Dendritic cell treated with granulocyte-macrophage colony-stimulating factor and Interleukin-4, amounts not matched to agents 40 ng/mL and 50 ng/mL, for 4 days (primary cell): ENCODE results near the gene CYP4F8.

Experiments used
- H3K27ac Mint-ChIP-seq: one replicate; pipeline ENCODE4 v1.8.0; 2022; ENCODE audit warnings: mild to moderate bottlenecking, mixed read lengths
- H3K27me3 Mint-ChIP-seq: one replicate; pipeline ENCODE4 v1.8.0; 2022; ENCODE audit warnings: mild to moderate bottlenecking, mixed read lengths
- H3K36me3 Mint-ChIP-seq: one replicate; pipeline ENCODE4 v1.8.0; 2022; ENCODE audit warnings: low read depth, mixed read lengths
- H3K4me1 Mint-ChIP-seq: one replicate; pipeline ENCODE4 v1.8.0; 2022; ENCODE audit warnings: low read depth, mixed read lengths
- H3K4me3 Mint-ChIP-seq: one replicate; pipeline ENCODE4 v1.8.0; 2022; ENCODE audit warnings: mild to moderate bottlenecking, moderate library complexity, mixed read lengths
- H3K9me3 Mint-ChIP-seq: one replicate; pipeline ENCODE4 v1.8.0; 2022; ENCODE audit warnings: mixed read lengths
- intact Hi-C: fragments of 100-400 bp; cut with micrococcal nuclease; formaldehyde crosslinking; loops from one replicate; pipeline ENCODE4 v1.15.0; 2022

CYP4F8 gene

DNA sequence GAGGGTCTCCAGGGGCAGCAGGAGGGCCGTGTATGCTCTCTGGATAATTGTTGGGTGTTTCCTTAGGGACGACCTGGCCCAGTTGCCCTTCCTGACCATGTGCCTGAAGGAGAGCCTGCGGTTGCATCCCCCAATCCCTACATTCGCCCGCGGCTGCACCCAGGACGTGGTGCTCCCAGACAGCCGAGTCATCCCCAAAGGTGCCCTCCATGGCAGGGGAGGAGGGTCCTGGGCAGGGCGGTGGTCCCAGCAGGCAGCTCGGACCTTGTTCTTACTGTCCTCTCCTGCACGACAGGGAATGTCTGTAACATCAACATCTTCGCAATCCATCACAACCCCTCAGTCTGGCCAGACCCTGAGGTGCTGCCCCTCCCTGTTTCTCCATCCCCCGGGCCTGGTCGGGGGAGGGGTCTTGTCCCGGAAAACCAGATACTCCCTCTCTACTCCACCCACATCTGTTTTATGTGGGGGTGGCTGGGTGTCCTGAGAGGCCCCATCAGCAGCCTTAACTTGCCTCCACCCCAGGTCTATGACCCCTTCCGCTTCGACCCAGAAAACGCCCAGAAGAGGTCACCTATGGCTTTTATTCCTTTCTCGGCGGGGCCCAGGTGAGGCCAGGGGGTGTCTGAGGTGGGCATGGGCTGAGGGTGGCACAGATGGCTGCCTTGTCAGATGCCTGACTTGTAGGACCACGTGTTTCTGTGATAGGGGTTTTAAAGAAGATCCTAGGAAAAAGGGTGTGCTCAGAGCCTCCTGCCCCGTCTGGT, 13.4 kb downstream of the CYP4F8 start:
- Mint-ChIP-seq H3K36me3 (no peaks in the 10 kb centered on the region), H3K4me3 (no peak overlapping the region), H3K4me1 (peaks cover 7% of the 10 kb centered on the region), H3K9me3 (no peaks in the 10 kb centered on the region), H3K27me3 (peaks cover 18% of the 10 kb centered on the region), H3K27ac (no peak overlapping the region)
- intact Hi-C loops = loop anchor here (5.0 to 10.0 kb wide), 2 partner anchors 126 to 414 kb away; no protein-coding TSS in a partner anchor

DNA sequence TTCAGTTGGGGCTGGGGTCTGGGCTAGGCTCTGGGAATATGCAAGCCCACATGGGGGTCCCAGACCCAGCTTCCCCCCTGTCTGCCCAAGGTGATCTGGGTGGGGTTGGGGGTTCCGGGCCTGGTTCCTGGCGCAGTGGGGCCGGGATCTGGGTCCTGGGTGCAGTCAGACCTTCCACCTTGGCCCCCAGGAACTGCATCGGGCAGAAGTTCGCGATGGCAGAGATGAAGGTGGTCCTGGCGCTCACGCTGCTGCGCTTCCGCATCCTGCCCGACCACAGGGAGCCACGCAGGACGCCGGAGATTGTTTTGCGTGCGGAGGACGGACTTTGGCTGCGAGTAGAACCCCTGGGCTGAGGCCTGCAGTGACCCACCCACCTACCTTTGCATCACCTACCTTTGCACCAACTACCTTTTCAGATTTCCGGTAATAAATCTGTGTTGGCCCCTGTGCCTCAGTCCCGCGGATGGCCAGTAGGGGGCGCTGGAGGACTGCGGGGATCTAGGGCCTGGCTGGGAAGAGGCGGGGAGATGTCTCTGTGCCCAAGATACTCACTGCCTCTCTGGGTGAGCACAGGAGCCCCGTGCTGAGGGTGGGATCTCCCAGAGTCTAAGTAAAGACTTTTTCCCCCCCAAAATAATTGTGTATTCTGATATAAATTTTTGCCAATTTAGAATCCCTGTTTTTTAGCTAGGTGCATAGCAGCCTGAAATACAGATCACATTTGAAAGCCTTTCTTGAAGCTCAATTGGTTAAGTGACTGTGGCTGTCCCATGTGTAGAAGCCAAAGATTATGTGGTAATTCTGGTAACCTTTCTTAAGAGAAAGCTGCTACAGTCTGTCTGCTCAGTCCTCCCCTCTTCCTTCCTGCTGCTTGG, 14.2 kb downstream of the CYP4F8 start:
- H3K27ac Mint-ChIP-seq = no peak overlapping the region
- no peaks in the 10 kb centered on the region for H3K36me3 Mint-ChIP-seq
- intact Hi-C loops = loop anchor here (5.0 to 10.0 kb wide), 2 partner anchors 126 to 413 kb away; no protein-coding TSS in a partner anchor

DNA sequence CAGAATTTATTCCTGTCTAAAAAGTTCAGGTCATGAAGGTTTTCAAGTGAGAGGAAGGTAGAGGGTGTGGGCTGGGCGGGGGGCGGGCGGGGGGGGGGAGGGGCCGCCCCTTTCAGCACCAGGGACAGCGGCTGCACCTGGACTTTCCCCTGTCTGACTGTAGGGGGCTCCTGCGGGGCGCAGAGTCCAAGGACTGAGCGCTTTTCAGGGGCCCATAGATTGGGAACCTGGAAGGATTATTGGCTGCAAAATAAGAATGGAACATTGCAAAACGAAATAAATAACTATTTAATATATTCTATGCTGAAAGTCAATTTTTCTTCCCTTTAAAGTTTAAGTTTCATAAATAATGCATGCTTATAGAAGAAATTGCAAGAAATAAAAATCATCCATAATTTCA, 16.8 kb downstream of the CYP4F8 start:
- Mint-ChIP-seq H3K27ac (no peak overlapping the region), H3K36me3 (no peaks in the 10 kb centered on the region), H3K4me1 (peaks cover 33% of the 10 kb centered on the region), H3K4me3 (no peak overlapping the region), H3K27me3 (peaks cover 12% of the 10 kb centered on the region), H3K9me3 (no peaks in the 10 kb centered on the region)
- intact Hi-C loops = loop anchor here (2.0 to 5.0 kb wide), 2 partner anchors 237 to 550 kb away; no protein-coding TSS in a partner anchor

More for the DNA sequence above, 14.2 kb downstream of the CYP4F8 start:
- peaks cover 14% of the 10 kb centered on the region for H3K27me3 Mint-ChIP-seq
- H3K4me1 Mint-ChIP-seq = peaks cover 10% of the 10 kb centered on the region
- no peaks in the 10 kb centered on the region for H3K9me3 Mint-ChIP-seq
- H3K4me3 Mint-ChIP-seq = no peak overlapping the region

DNA sequence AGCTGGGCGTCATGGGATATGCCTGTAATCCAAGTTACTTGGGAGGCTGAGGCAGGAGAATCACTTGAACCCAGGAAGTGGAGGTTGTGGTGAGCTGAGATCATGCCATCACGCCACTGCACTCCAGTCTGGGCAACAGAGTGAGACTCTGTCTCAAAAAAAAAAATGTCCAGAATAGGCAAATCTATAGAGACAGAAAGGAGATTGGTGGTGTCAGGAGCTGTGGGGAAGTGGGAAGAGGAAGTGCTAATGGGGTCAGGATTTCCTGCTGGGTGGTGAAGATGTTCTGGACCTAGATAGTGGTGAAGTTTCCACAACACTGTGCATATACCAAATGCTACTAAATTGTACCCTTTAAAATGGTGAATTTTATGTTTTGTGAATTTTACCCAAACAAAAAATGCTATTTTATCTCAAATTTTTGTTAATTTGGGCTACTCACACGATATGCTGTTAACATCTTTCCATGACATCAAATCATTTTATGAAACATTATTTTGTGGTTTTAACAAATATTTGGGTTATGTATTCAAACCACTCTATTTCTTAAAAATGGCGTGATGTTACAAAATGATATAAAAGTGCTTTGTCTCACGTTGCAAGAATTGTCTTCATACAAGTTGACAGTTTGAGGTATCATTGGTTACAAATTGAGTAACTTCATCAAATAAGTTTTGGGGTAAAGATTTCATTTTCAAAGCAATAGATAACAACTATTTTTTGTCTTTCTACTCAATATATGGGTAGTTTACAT, 18.2 kb downstream of the CYP4F8 start:
- H3K9me3 Mint-ChIP-seq = no peaks in the 10 kb centered on the region
- H3K27me3 Mint-ChIP-seq = peaks cover 6% of the 10 kb centered on the region
- intact Hi-C loops = loop anchor here (5.0 kb wide), 1 partner anchor 549 kb away; no protein-coding TSS in a partner anchor
- H3K4me3 Mint-ChIP-seq = no peak overlapping the region
- H3K36me3 Mint-ChIP-seq = no peaks in the 10 kb centered on the region
- H3K4me1 Mint-ChIP-seq = peaks cover 33% of the 10 kb centered on the region
- H3K27ac Mint-ChIP-seq = peak overlapping the region; percentile 6

DNA sequence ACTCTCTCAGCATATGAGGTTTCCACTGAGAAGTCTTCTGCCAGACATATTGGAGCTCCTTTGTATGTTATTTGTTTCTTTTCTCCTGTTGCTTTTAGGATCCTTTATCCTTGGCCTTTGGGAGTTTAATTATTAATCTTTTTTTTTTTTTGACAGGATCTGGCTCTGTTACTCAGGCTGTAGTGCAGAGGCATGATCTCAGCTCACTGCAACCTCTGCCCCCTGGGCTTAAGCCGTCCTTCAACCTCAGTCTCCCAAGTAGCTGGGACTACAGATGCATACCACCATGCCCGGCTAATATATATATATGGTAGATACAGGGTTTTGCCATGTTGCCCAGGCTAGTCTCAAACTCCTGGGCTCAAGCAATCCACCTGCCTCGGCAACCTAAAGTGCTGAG, 19.1 kb downstream of the CYP4F8 start:
- Mint-ChIP-seq H3K27me3 (no peaks in the 10 kb centered on the region), H3K4me3 (no peak overlapping the region), H3K36me3 (no peaks in the 10 kb centered on the region), H3K27ac (no peak overlapping the region), H3K9me3 (no peaks in the 10 kb centered on the region), H3K4me1 (peaks cover 33% of the 10 kb centered on the region)
- intact Hi-C loops = loop anchor here (5.0 kb wide), 1 partner anchor 548 kb away; no protein-coding TSS in a partner anchor

DNA sequence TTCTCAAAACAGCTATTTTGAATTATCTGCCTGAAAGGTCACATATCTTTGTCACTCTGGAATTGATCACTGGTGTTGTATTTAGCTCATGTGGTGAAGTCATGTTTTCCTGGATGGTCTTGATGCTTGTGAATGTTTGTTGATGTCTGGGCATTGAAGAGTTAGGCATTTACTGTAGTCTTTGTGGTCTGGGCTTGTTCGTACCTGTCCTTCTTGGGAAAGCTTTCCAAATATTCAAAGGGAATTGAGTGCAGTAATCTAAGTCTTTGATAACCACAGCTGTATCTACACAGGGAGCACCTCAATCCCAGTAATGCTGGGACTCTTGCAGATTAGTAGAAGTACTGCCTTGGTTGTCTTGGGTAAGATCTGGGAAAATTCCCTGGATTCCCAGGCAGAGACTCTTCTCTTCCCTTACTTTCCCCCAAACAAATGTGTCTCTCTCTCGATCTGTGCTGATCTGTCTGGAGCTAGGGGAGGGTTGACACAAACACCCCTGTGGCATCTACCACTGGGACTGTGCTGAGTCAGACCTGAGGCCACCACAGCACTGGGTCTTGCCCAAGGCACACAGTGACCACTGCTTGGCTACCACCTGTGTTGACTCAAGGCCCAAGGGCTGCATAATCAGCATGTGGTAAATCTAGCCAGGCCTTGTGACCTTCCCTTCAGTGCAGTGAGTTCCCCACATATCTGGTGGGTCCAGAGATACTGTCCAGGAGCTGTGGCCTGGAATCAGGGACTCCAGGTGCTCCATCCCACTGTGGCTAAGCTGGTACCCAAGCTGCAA, 20.2 kb downstream of the CYP4F8 start:
- H3K36me3 Mint-ChIP-seq = no peaks in the 10 kb centered on the region
- intact Hi-C loops = no loop called here
- no peak overlapping the region for H3K4me3 Mint-ChIP-seq
- peaks cover 39% of the 10 kb centered on the region for H3K4me1 Mint-ChIP-seq
- no peaks in the 10 kb centered on the region for H3K27me3 Mint-ChIP-seq
- no peaks in the 10 kb centered on the region for H3K9me3 Mint-ChIP-seq
- no peak overlapping the region for H3K27ac Mint-ChIP-seq

DNA sequence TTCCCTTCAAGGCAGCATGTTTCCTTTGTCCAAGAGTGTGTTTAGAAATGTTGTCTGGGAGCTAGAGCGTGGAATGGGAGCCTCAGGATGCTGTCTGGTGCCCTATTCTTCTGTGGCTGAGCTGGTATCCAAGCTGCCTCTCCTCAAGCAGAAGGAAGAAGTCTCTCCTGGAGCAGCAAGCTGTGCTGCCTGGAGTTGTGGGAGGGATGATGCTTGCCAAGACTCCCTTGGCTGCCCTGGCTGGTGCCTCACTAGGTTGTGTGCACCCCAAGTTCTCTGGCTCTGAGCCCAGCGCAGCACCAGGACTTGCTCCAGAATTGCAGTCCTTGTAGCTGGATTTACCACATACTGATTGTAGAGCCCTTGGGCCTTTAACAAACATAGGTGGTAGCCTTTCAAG, 21.0 kb downstream of the CYP4F8 start:
- H3K27ac Mint-ChIP-seq = no peak overlapping the region
- intact Hi-C loops = no loop called here
- H3K27me3 Mint-ChIP-seq = no peaks in the 10 kb centered on the region
- H3K4me1 Mint-ChIP-seq = peaks cover 47% of the 10 kb centered on the region
- H3K9me3 Mint-ChIP-seq = no peaks in the 10 kb centered on the region
- no peak overlapping the region for H3K4me3 Mint-ChIP-seq
- H3K36me3 Mint-ChIP-seq = no peaks in the 10 kb centered on the region

DNA sequence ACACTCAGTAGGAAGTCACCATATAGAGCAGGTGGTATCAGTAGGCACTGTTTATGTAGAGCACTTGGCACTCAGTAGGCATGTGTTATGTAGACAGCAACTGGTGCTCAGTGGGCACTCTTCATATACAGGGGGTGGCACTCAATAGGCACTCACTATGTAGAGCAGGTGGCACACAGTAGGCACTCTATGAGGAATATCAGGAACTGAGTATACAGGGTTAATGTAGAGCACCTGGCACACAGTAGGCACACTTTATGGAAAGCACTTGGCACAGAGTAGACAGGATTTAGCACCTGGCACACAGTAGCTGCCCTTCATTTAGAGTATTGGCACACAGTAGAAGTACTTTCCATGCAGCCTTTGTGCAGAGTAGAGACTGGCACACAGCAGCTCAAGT, 24.6 kb downstream of the CYP4F8 start:
- Mint-ChIP-seq H3K27ac (no peak overlapping the region), H3K4me3 (no peak overlapping the region), H3K27me3 (no peaks in the 10 kb centered on the region), H3K36me3 (no peaks in the 10 kb centered on the region), H3K4me1 (peaks cover 54% of the 10 kb centered on the region), H3K9me3 (no peaks in the 10 kb centered on the region)
- intact Hi-C loops = no loop called here

DNA sequence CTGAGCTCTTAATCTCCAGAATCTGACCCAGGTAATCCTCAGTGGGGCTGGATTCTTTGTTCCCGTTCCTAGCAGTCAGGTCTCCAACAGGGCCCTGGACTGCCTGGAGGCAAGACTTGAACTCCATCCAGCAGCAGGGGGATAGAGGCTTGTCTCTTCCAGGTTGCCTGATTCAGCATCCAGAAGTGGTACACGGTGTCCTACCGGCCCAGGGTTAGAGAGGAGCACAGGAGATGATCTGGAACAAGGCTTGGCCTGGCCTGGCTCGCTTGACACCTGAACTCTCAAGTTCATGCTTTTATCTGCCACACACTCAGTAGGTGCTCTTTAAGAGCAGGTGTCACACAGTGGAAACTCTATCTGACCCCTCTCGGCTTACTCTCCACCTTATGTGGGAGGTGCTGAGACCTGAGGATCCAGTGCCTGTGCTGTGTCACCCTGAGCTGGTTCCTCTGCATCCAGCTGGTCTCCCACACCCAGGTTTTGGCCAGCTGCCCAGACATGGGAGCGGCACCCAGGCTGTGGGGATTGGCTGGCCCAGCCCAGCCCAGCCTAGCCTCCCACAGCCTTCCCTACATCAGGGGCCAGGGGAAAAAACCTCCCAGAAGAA, 25.4 kb downstream of the CYP4F8 start, which contains the start of gene CYP4F3:
Gene CYP4F3, plus strand, starts transcription at position 604 of the 610 bp plus-strand sequence. CDS start 519 bp downstream, outside the sequence.
- H3K27me3 Mint-ChIP-seq = no peaks in the 10 kb centered on the region
- no peaks in the 10 kb centered on the region for H3K36me3 Mint-ChIP-seq
- no peak within 1 kb of the TSS for H3K27ac Mint-ChIP-seq
- peaks cover 46% of the 10 kb centered on the region for H3K4me1 Mint-ChIP-seq
- no peaks in the 10 kb centered on the region for H3K9me3 Mint-ChIP-seq
- no peak within 1 kb of the TSS for H3K4me3 Mint-ChIP-seq
- intact Hi-C loops = no loop called here

DNA sequence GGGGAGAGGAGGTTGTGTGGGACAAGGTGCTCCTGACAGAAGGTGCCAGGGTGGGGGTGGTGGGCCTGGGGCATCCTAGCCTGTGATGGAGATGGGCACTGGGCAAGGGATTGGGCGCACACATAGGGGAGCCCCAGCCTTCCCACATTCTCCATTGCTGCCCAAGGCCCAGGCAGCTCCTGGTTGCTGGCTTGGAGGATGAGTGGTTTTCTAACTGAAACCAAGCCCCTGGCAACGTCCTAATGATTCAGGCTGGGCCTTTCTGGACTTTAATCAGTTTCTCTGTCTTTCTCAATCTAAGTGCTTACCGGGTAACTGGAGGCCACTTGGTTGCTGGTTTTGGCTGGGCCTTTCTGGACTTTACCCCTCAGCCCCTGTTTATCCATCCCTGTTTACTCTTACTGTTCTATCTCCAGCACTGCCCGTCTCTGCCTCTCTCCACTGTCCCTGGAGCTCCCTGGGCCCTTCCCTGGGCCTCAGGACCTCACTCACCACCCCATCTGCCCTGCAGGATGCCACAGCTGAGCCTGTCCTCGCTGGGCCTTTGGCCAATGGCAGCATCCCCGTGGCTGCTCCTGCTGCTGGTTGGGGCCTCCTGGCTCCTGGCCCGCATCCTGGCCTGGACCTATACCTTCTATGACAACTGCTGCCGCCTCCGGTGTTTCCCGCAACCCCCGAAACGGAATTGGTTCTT, 26.0 kb downstream of the CYP4F8 start:
- Mint-ChIP-seq H3K27me3 (no peaks in the 10 kb centered on the region), H3K27ac (no peak overlapping the region)

DNA sequence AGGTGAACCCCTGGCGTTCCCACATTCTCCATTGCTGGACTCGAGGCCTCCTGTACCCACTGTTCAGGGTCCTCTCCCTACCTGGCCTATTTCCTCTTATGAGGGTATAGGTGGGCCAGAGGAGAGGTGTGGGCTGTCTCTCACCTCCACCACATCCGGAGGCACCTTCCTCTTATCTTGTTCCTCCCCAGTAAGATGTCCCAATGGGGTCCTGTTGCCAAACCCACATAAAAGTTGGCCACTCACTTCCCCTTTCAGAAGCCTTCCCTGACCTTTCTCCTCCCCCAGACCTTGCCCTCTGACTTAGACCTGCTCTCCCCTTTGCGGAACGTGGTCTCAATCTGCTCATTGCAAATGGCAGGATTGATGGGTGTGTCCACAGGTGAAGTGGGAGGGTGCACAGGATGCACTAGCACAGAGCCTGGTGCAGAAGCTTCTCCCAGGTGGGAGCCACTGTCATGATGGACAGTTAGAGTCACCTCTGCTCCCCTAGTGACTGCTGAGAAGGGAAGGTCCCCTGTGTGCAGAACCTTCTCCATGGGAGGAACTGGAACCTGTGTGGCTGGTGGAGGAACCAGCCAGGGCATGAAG, 27.0 kb downstream of the CYP4F8 start:
- Mint-ChIP-seq H3K4me3 (no peak overlapping the region), H3K27me3 (peaks cover 3% of the 10 kb centered on the region), H3K27ac (no peak overlapping the region), H3K36me3 (no peaks in the 10 kb centered on the region), H3K9me3 (no peaks in the 10 kb centered on the region), H3K4me1 (peaks cover 35% of the 10 kb centered on the region)
- intact Hi-C loops = no loop called here

More for the DNA sequence above, 26.0 kb downstream of the CYP4F8 start:
- Mint-ChIP-seq H3K4me3 (no peak overlapping the region), H3K4me1 (peaks cover 40% of the 10 kb centered on the region), H3K36me3 (no peaks in the 10 kb centered on the region), H3K9me3 (no peaks in the 10 kb centered on the region)
- intact Hi-C loops = no loop called here

DNA sequence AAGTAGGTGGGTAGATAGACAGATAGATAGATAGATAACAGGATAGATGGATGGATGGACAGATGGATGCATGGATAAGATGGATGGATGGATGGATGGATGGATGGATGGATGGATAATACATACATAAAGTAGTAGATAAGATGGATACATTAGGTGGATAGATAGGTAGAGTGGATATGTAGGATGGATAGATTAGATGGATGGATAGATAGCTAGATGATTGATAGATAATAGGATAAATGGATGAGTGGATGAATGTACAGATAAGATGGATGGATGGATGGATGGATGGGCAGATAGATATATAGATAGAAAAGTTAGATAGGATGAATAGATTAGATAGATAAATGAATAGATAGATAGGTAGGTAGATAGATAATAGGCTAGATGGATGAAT, 27.8 kb downstream of the CYP4F8 start:
- H3K9me3 Mint-ChIP-seq = no peaks in the 10 kb centered on the region
- H3K36me3 Mint-ChIP-seq = no peaks in the 10 kb centered on the region
- peaks cover 35% of the 10 kb centered on the region for H3K4me1 Mint-ChIP-seq
- H3K27ac Mint-ChIP-seq = no peak overlapping the region
- no peak overlapping the region for H3K4me3 Mint-ChIP-seq
- intact Hi-C loops = no loop called here
- H3K27me3 Mint-ChIP-seq = peaks cover 5% of the 10 kb centered on the region
